ENCODE results near the gene ISM1. TPM values are rescaled to one million over a fixed set of nuclear protein-coding genes. Genes with fewer than 3 reads are reported as not detected.

Gene ISM1
- total and polyA plus RNA-seq, 2 of the 13 experiments (the other 11 are each of a cell fraction or from before 2014, with no cell fraction given), result 0.40 to 1.4 TPM

DNA sequence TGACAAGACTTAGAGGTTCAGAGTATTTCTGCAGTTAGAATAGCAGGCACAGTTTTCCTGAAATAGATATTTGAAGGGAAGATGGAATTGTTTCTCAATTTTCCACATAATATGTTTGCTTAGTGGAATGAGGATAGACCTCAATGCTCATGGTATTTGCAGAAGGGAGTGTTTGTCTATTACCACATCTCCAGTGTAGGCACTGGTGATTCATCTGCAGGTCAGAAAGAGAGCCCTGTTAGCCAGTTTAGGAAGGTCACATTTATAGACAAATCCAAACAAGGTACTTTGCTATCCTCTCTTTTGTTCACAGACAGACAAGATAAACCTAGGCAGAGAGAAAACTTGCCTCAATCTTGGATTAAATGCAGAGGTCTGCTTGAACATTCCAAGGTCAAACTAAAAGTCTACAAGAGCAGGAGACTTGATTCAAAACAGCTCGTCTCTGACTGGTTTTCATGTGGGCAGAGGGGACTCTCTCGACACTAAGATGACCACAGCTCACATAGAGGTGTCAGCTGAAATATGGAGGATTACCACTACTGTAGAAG lies 22.8 kb downstream of the ISM1 start (continued):
- TF ChIP-seq, protein P1, sequence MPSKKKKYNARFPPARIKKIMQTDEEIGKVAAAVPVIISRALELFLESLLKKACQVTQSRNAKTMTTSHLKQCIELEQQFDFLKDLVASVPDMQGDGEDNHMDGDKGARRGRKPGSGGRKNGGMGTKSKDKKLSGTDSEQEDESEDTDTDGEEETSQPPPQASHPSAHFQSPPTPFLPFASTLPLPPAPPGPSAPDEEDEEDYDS (CRISPR knock-in tag; IDR thresholded peaks at IDR 0.05), result peak; percentile 81
- peak; percentile 93 for TF ChIP-seq ZBTB3 (CRISPR knock-in tag; IDR thresholded peaks at IDR 0.05; ENCODE audit: borderline replicate concordance, low read depth)
- TF ChIP-seq, protein P2, sequence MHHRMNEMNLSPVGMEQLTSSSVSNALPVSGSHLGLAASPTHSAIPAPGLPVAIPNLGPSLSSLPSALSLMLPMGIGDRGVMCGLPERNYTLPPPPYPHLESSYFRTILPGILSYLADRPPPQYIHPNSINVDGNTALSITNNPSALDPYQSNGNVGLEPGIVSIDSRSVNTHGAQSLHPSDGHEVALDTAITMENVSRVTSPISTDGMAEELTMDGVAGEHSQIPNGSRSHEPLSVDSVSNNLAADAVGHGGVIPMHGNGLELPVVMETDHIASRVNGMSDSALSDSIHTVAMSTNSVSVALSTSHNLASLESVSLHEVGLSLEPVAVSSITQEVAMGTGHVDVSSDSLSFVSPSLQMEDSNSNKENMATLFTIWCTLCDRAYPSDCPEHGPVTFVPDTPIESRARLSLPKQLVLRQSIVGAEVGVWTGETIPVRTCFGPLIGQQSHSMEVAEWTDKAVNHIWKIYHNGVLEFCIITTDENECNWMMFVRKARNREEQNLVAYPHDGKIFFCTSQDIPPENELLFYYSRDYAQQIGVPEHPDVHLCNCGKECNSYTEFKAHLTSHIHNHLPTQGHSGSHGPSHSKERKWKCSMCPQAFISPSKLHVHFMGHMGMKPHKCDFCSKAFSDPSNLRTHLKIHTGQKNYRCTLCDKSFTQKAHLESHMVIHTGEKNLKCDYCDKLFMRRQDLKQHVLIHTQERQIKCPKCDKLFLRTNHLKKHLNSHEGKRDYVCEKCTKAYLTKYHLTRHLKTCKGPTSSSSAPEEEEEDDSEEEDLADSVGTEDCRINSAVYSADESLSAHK (CRISPR knock-in tag; IDR thresholded peaks at IDR 0.05; ENCODE audit: borderline replicate concordance), result no peak
- no peak for TF ChIP-seq NAIF1 (CRISPR knock-in tag; IDR thresholded peaks at IDR 0.05; ENCODE audit: borderline replicate concordance)
- peak; percentile 96; the same call in 1 of the 2 replicates for TF ChIP-seq ZNF337 (CRISPR knock-in tag; IDR thresholded peaks at IDR 0.05; ENCODE audit: borderline replicate concordance, low read depth)
- peak; percentile 55 for TF ChIP-seq ELF1 (CRISPR knock-in tag; IDR thresholded peaks at IDR 0.05)
- TF ChIP-seq, protein P3, sequence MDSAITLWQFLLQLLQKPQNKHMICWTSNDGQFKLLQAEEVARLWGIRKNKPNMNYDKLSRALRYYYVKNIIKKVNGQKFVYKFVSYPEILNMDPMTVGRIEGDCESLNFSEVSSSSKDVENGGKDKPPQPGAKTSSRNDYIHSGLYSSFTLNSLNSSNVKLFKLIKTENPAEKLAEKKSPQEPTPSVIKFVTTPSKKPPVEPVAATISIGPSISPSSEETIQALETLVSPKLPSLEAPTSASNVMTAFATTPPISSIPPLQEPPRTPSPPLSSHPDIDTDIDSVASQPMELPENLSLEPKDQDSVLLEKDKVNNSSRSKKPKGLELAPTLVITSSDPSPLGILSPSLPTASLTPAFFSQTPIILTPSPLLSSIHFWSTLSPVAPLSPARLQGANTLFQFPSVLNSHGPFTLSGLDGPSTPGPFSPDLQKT (CRISPR knock-in tag; IDR thresholded peaks at IDR 0.05; ENCODE audit: borderline replicate concordance), result no peak
- peak; percentile 95; the same call in 1 of the 2 replicates for TF ChIP-seq MEIS2 (CRISPR knock-in tag; IDR thresholded peaks at IDR 0.05)
- TF ChIP-seq ELF4 (CRISPR knock-in tag; IDR thresholded peaks at IDR 0.05; ENCODE audit: borderline replicate concordance), result no peak
- TF ChIP-seq HDAC1 (CRISPR knock-in tag; IDR thresholded peaks at IDR 0.05), result peak; percentile 96
- peak; percentile 95 for TF ChIP-seq ZSCAN29 (CRISPR knock-in tag; conservative IDR thresholded peaks at IDR 0.05)
- TF ChIP-seq POLR2AphosphoS2 (IDR thresholded peaks at IDR 0.05; ENCODE audit: low read depth, low read length), result no peak
- TF ChIP-seq, protein P4, sequence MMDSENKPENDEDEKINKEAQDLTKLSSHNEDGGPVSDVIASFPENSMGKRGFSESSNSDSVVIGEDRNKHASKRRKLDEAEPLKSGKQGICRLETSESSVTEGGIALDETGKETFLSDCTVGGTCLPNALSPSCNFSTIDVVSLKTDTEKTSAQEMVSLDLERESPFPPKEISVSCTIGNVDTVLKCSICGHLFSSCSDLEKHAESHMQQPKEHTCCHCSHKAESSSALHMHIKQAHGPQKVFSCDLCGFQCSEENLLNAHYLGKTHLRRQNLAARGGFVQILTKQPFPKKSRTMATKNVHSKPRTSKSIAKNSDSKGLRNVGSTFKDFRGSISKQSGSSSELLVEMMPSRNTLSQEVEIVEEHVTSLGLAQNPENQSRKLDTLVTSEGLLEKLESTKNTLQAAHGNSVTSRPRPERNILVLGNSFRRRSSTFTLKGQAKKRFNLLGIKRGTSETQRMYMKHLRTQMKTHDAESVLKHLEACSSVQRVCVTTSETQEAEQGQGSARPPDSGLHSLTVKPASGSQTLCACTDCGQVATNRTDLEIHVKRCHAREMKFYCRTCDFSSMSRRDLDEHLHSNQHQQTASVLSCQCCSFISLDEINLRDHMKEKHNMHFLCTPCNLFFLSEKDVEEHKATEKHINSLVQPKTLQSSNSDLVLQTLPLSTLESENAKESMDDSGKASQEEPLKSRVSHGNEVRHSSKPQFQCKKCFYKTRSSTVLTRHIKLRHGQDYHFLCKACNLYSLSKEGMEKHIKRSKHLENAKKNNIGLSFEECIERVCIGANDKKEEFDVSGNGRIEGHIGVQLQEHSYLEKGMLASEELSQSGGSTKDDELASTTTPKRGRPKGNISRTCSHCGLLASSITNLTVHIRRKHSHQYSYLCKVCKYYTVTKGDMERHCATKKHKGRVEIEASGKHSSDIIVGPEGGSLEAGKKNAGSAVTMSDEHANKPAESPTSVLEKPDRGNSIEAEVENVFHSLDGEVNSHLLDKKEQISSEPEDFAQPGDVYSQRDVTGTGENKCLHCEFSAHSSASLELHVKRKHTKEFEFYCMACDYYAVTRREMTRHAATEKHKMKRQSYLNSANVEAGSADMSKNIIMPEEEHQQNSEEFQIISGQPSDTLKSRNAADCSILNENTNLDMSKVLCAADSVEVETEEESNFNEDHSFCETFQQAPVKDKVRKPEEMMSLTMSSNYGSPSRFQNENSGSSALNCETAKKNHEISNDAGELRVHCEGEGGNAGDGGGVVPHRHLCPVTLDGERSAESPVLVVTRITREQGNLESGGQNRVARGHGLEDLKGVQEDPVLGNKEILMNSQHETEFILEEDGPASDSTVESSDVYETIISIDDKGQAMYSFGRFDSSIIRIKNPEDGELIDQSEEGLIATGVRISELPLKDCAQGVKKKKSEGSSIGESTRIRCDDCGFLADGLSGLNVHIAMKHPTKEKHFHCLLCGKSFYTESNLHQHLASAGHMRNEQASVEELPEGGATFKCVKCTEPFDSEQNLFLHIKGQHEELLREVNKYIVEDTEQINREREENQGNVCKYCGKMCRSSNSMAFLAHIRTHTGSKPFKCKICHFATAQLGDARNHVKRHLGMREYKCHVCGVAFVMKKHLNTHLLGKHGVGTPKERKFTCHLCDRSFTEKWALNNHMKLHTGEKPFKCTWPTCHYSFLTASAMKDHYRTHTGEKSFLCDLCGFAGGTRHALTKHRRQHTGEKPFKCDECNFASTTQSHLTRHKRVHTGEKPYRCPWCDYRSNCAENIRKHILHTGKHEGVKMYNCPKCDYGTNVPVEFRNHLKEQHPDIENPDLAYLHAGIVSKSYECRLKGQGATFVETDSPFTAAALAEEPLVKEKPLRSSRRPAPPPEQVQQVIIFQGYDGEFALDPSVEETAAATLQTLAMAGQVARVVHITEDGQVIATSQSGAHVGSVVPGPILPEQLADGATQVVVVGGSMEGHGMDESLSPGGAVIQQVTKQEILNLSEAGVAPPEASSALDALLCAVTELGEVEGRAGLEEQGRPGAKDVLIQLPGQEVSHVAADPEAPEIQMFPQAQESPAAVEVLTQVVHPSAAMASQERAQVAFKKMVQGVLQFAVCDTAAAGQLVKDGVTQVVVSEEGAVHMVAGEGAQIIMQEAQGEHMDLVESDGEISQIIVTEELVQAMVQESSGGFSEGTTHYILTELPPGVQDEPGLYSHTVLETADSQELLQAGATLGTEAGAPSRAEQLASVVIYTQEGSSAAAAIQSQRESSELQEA (CRISPR knock-in tag; IDR thresholded peaks at IDR 0.05; ENCODE audit: not compliant biosample characterization), result no peak
- TF ChIP-seq PLRG1 (conservative IDR thresholded peaks at IDR 0.05), result no peak
- peak; percentile 99 for TF ChIP-seq NR2F6 (IDR thresholded peaks at IDR 0.05)
- TF ChIP-seq NR2F6 (CRISPR knock-in tag; IDR thresholded peaks at IDR 0.05), result peak; percentile 99
- TF ChIP-seq EHMT2 (IDR thresholded peaks at IDR 0.05; ENCODE audit: borderline replicate concordance, low read depth, low read length), result peak; percentile 85; the same call in 1 of the 2 replicates
- TF ChIP-seq ZFY (CRISPR knock-in tag; IDR thresholded peaks at IDR 0.05), result peak; percentile 48; the same call in 1 of the 2 replicates
- peak; percentile 96 for TF ChIP-seq SMARCC2 (IDR thresholded peaks at IDR 0.05)

All from HepG2 (cell line).